ENCODE measurements around the gene CCDC85C. TPM values are rescaled to one million over a fixed set of nuclear protein-coding genes. Genes with fewer than 3 reads are reported as not detected.

CCDC85C gene
- total and polyA plus RNA-seq, 2 of the 8 experiments (the other 6 are each of a cell fraction or from before 2014, with no cell fraction given), result 16.8 to 35.8 TPM

GRCh38 chr14:99560403-99560802, 43.6 kb downstream of the CCDC85C start:
- POLR2A ChIA-PET (ENCODE audit: partially characterized antibody), result no interaction called here
- no peak overlapping the region for H3K9ac ChIP-seq (replicated peaks in 1 of 4; ENCODE audit: extremely low read depth in 1 of 4, low read depth in 3 of 4, low read length in 3 of 4)
- TF ChIP-seq TCF12 (IDR thresholded peaks at IDR 0.05; ENCODE audit: low read depth, low read length) (no peak), PHF8 (conservative IDR thresholded peaks at IDR 0.05; ENCODE audit: low read depth, low read length) (no peak), SP1 (IDR thresholded peaks at IDR 0.05; ENCODE audit: low read depth, low read length) (no peak), YY1 (IDR thresholded peaks at IDR 0.05; ENCODE audit: low read depth, low read length) (no peak), EGR1 (IDR thresholded peaks at IDR 0.05; ENCODE audit: borderline replicate concordance, low read depth, low read length) (no peak), CREB1 (IDR thresholded peaks at IDR 0.05) (no peak), RFX5 (IDR thresholded peaks at IDR 0.05; ENCODE audit: borderline replicate concordance, low read depth, low read length) (no peak), TEAD4 (IDR thresholded peaks at IDR 0.05; ENCODE audit: low read depth, low read length) (no peak), TAF1 (IDR thresholded peaks at IDR 0.05; ENCODE audit: low read depth, low read length) (no peak), CBX5 (IDR thresholded peaks at IDR 0.05; ENCODE audit: low read depth, low read length) (no peak), CBX8 (IDR thresholded peaks at IDR 0.05; ENCODE audit: borderline replicate concordance, low read depth, low read length) (no peak), KDM1A (IDR thresholded peaks at IDR 0.05; ENCODE audit: borderline replicate concordance, low read length) (no peak)
- TF ChIP-seq, protein P1, sequence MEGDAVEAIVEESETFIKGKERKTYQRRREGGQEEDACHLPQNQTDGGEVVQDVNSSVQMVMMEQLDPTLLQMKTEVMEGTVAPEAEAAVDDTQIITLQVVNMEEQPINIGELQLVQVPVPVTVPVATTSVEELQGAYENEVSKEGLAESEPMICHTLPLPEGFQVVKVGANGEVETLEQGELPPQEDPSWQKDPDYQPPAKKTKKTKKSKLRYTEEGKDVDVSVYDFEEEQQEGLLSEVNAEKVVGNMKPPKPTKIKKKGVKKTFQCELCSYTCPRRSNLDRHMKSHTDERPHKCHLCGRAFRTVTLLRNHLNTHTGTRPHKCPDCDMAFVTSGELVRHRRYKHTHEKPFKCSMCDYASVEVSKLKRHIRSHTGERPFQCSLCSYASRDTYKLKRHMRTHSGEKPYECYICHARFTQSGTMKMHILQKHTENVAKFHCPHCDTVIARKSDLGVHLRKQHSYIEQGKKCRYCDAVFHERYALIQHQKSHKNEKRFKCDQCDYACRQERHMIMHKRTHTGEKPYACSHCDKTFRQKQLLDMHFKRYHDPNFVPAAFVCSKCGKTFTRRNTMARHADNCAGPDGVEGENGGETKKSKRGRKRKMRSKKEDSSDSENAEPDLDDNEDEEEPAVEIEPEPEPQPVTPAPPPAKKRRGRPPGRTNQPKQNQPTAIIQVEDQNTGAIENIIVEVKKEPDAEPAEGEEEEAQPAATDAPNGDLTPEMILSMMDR (IDR thresholded peaks at IDR 0.05; ENCODE audit: control extremely low read depth in 1 of 3, insufficient read depth in 1 of 3, low read depth in 1 of 3, low read length in 3 of 3), result no peak

More at GRCh38 chr14:99560403-99560802, 43.6 kb downstream of the CCDC85C start:
- FAIRE-seq (no peak), DNase-seq (ENCODE audit: low read depth in 1 of 2, low spot score in 2 of 2) (no peak)
- H4K91ac ChIP-seq (replicated peaks; ENCODE audit: insufficient read length, low read length), result no peak overlapping the region
- H2BK12ac ChIP-seq (ENCODE audit: low read depth, low read length), result no peak overlapping the region
- WGBS, 2 experiments (ENCODE audit: extremely low coverage in 1 of 2, insufficient coverage in 1 of 2, insufficient read length in 1 of 2, insufficient replicate concordance in 2 of 2, low coverage in 1 of 2, low lambda C conversion rate in 2 of 2, missing lambda C conversion rate in 1 of 2), result 85% methylated on average over 11 of the region's 13 CpGs; no CpG with 5 or more reads in 1 of the 2 experiments
- no peak overlapping the region for H3K4ac ChIP-seq (replicated peaks; ENCODE audit: insufficient read length, low read depth, low read length)
- H3K27ac ChIP-seq (ENCODE audit: low read depth, low read length), result no peak overlapping the region; the same call in 1 of the 2 replicates
- H2BK120ac ChIP-seq (replicated peaks; ENCODE audit: low read depth, low read length), result no peak overlapping the region
- no peaks in the 10 kb centered on the region for H3K9me3 ChIP-seq (ENCODE audit: insufficient read depth in 2 of 2, low read depth in 1 of 2, low read length in 1 of 2)
- peaks cover 35% of the 10 kb centered on the region for H3K79me1 ChIP-seq (ENCODE audit: low read depth, low read length)
- H3K18ac ChIP-seq (ENCODE audit: extremely low read depth, low read length), result peak overlapping the region; percentile 71; the same call in 1 of the 2 replicates
- peaks cover 6 to 25% of the 10 kb centered on the region in 2 experiments for H4K20me1 ChIP-seq (replicated peaks in 1 of 2; ENCODE audit: control insufficient read depth in 1 of 2, insufficient read depth in 2 of 2, low read length in 2 of 2)
- peaks cover 0 to 47% (median 32%) of the 10 kb centered on the region in 4 experiments; a peak in 6 of 7 replicates for H3K4me1 ChIP-seq (replicated peaks in 1 of 4; ENCODE audit: control insufficient read depth in 3 of 4, insufficient read depth in 4 of 4, low read length in 3 of 4)
- H2BK5ac ChIP-seq (ENCODE audit: low read depth, low read length), result peak overlapping the region; percentile 52
- no peak overlapping the region for H3K4me2 ChIP-seq (ENCODE audit: insufficient read depth in 1 of 2, low read depth in 2 of 2, low read length in 2 of 2)
- CTCF ChIA-PET (ENCODE audit: partially characterized antibody), result interaction anchor here (1.3 kb wide), 1 partner anchor 32 kb away, joined by 4 read pairs; no protein-coding TSS in a partner anchor
- H2BK20ac ChIP-seq (ENCODE audit: low read length), result no peak overlapping the region
- H4K8ac ChIP-seq (ENCODE audit: extremely low read depth, insufficient read depth, low read length), result peak overlapping the region; percentile 1; the same call in 1 of the 2 replicates
- H4K5ac ChIP-seq (ENCODE audit: insufficient read length, low read depth, low read length), result no peak overlapping the region
- 0 out of 2 replicates have a peak, but pooled peaks cover 2% of the 10 kb centered on the region for H3K23me2 ChIP-seq (ENCODE audit: low read depth, low read length)
- H2AFZ ChIP-seq (ENCODE audit: low read length), result no peak overlapping the region
- no peak overlapping the region for H3K14ac ChIP-seq (ENCODE audit: insufficient read length)
- no peak overlapping the region for H2BK15ac ChIP-seq (ENCODE audit: low read length)
- H3K27me3 ChIP-seq (replicated peaks in 1 of 4; ENCODE audit: control insufficient read depth in 3 of 4, extremely low read depth in 1 of 4, insufficient read depth in 3 of 4, low read length in 3 of 4), result no peaks in the 10 kb centered on the region
- no peak overlapping the region for H3K56ac ChIP-seq (replicated peaks; ENCODE audit: insufficient read length, low read depth, low read length)
- H3K23ac ChIP-seq (ENCODE audit: insufficient read length), result no peak overlapping the region
- H2AK5ac ChIP-seq (ENCODE audit: low read depth, low read length), result 0 out of 2 replicates have a peak overlapping the region, but pooled peaks have one; percentile 5
- H3K79me2 ChIP-seq (ENCODE audit: control insufficient read depth in 1 of 2, insufficient read depth in 2 of 2, low read length in 2 of 2), result peaks cover 0 to 51% of the 10 kb centered on the region in 2 experiments; a peak in 2 of 4 replicates
- no peaks in the 10 kb centered on the region for H3K36me3 ChIP-seq (ENCODE audit: control insufficient read depth in 2 of 4, insufficient read depth in 4 of 4, low read length in 3 of 4)
- no peak overlapping the region for H3K4me3 ChIP-seq (ENCODE audit: extremely low read depth in 1 of 4, insufficient read depth in 2 of 4, low read depth in 3 of 4, low read length in 4 of 4)

Measured in H1 (cell line).